ENCODE results near the gene AGO4.

DNA sequence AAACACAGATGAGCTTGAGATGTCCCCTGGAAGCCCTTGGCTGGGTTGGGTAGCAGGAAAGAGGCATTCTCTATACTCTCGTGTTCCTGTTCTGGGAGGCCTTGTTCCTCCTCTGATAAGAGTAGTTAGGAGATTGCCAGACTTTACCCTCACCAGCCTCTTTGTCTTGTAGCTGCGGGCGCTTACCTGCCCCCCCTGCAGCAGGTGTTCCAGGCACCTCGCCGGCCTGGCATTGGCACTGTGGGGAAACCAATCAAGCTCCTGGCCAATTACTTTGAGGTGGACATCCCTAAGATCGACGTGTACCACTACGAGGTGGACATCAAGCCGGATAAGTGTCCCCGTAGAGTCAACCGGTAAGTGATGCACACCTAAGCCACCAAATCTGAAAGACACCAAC, 80.4 kb downstream of the AGO4 start:
- TF ChIP-seq, protein P1, sequence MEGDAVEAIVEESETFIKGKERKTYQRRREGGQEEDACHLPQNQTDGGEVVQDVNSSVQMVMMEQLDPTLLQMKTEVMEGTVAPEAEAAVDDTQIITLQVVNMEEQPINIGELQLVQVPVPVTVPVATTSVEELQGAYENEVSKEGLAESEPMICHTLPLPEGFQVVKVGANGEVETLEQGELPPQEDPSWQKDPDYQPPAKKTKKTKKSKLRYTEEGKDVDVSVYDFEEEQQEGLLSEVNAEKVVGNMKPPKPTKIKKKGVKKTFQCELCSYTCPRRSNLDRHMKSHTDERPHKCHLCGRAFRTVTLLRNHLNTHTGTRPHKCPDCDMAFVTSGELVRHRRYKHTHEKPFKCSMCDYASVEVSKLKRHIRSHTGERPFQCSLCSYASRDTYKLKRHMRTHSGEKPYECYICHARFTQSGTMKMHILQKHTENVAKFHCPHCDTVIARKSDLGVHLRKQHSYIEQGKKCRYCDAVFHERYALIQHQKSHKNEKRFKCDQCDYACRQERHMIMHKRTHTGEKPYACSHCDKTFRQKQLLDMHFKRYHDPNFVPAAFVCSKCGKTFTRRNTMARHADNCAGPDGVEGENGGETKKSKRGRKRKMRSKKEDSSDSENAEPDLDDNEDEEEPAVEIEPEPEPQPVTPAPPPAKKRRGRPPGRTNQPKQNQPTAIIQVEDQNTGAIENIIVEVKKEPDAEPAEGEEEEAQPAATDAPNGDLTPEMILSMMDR (conservative IDR thresholded peaks at IDR 0.05 in 1 of 2, IDR thresholded peaks at IDR 0.05 in 1 of 2; ENCODE audit: extremely low read depth in 1 of 2, insufficient read depth in 1 of 2, low read depth in 1 of 2, low read length in 2 of 2) = no peak
- no peak for TF ChIP-seq EZH2 (IDR thresholded peaks at IDR 0.05; ENCODE audit: borderline replicate concordance, low read length)

All from mammary epithelial cell (primary cell).